Measurements from ENCODE around the gene PROM1. TPM values are rescaled to one million over a fixed set of nuclear protein-coding genes. Genes with fewer than 3 reads are reported as not detected.

The PROM1 gene
- total and polyA plus RNA-seq, 2 donors from 2014 or later, result 28.8 to 276 TPM

GRCh38 chr4:16018061-16018676 lies 65.7 kb downstream of the PROM1 start:
- H3K4me3 ChIP-seq (ENCODE audit: low read length in 3 of 3), result no peak overlapping the region
- TF ChIP-seq CTCF (IDR thresholded peaks at IDR 0.05; ENCODE audit: borderline replicate concordance, extremely low read depth, insufficient read depth), result no peak
- no peak overlapping the region for H3K9ac ChIP-seq (ENCODE audit: low read length in 3 of 3)
- no peak overlapping the region for H3K27ac ChIP-seq (ENCODE audit: low read depth in 2 of 2, low read length in 2 of 2)
- no peaks in the 10 kb centered on the region for H3K4me1 ChIP-seq (ENCODE audit: control insufficient read depth in 2 of 3, insufficient read depth in 2 of 3, low read depth in 1 of 3, low read length in 3 of 3)
- no peaks in the 10 kb centered on the region for H3K9me3 ChIP-seq (ENCODE audit: control insufficient read depth in 2 of 3, insufficient read depth in 1 of 3, low read length in 3 of 3)
- no peaks in the 10 kb centered on the region for H3K27me3 ChIP-seq (ENCODE audit: control insufficient read depth, insufficient read depth, low read length)
- FAIRE-seq, result no peak
- H3K36me3 ChIP-seq (ENCODE audit: control insufficient read depth in 2 of 3, insufficient read depth in 3 of 3, low read length in 3 of 3), result no peaks in the 10 kb centered on the region
- DNase-seq, result no peak
- intact Hi-C loops (cut with DNase I), result no loop called here

GRCh38 chr4:16016536-16016935 lies 67.3 kb downstream of the PROM1 start:
- DNase-seq (no peak), FAIRE-seq (no peak)
- Histone ChIP-seq H3K27me3 (ENCODE audit: control insufficient read depth, insufficient read depth, low read length) (no peaks in the 10 kb centered on the region), H3K4me1 (ENCODE audit: control insufficient read depth in 2 of 3, insufficient read depth in 2 of 3, low read depth in 1 of 3, low read length in 3 of 3) (no peaks in the 10 kb centered on the region), H3K4me3 (ENCODE audit: low read length in 3 of 3) (no peak overlapping the region), H3K9ac (ENCODE audit: low read length in 3 of 3) (no peak overlapping the region), H3K36me3 (ENCODE audit: control insufficient read depth in 2 of 3, insufficient read depth in 3 of 3, low read length in 3 of 3) (no peaks in the 10 kb centered on the region), H3K9me3 (ENCODE audit: control insufficient read depth in 2 of 3, insufficient read depth in 1 of 3, low read length in 3 of 3) (no peaks in the 10 kb centered on the region), H3K27ac (ENCODE audit: low read depth in 2 of 2, low read length in 2 of 2) (no peak overlapping the region)
- no peak for TF ChIP-seq CTCF (IDR thresholded peaks at IDR 0.05; ENCODE audit: borderline replicate concordance, extremely low read depth, insufficient read depth)
- intact Hi-C loops (cut with DNase I), result no loop called here

- DNase-seq (no peak), FAIRE-seq (no peak)
- Histone ChIP-seq H3K27ac (ENCODE audit: low read depth in 2 of 2, low read length in 2 of 2) (no peak overlapping the region), H3K36me3 (ENCODE audit: control insufficient read depth in 2 of 3, insufficient read depth in 3 of 3, low read length in 3 of 3) (peaks cover 0 to 3% (median 0%) of the 10 kb centered on the region in 3 donors), H3K4me1 (ENCODE audit: control insufficient read depth in 2 of 3, insufficient read depth in 2 of 3, low read depth in 1 of 3, low read length in 3 of 3) (no peaks in the 10 kb centered on the region), H3K9me3 (ENCODE audit: control insufficient read depth in 2 of 3, insufficient read depth in 1 of 3, low read length in 3 of 3) (no peaks in the 10 kb centered on the region), H3K4me3 (ENCODE audit: low read length in 3 of 3) (no peak overlapping the region), H3K27me3 (ENCODE audit: control insufficient read depth, insufficient read depth, low read length) (no peaks in the 10 kb centered on the region), H3K9ac (ENCODE audit: low read length in 3 of 3) (no peak overlapping the region)
- TF ChIP-seq CTCF (IDR thresholded peaks at IDR 0.05; ENCODE audit: borderline replicate concordance, extremely low read depth, insufficient read depth), result no peak
- intact Hi-C loops (cut with DNase I), result no loop called here
These were observed 72.7 kb downstream of the PROM1 start for GRCh38 chr4:16011173-16011572.

- Histone ChIP-seq H3K4me1 (ENCODE audit: control insufficient read depth in 2 of 3, insufficient read depth in 2 of 3, low read depth in 1 of 3, low read length in 3 of 3) (no peaks in the 10 kb centered on the region), H3K9ac (ENCODE audit: low read length in 3 of 3) (no peak overlapping the region), H3K4me3 (ENCODE audit: low read length in 3 of 3) (no peak overlapping the region), H3K9me3 (ENCODE audit: control insufficient read depth in 2 of 3, insufficient read depth in 1 of 3, low read length in 3 of 3) (no peaks in the 10 kb centered on the region), H3K27me3 (ENCODE audit: control insufficient read depth, insufficient read depth, low read length) (no peaks in the 10 kb centered on the region), H3K36me3 (ENCODE audit: control insufficient read depth in 2 of 3, insufficient read depth in 3 of 3, low read length in 3 of 3) (peaks cover 0 to 3% (median 0%) of the 10 kb centered on the region in 3 donors), H3K27ac (ENCODE audit: low read depth in 2 of 2, low read length in 2 of 2) (no peak overlapping the region)
- DNase-seq (no peak), FAIRE-seq (no peak)
- TF ChIP-seq CTCF (IDR thresholded peaks at IDR 0.05; ENCODE audit: borderline replicate concordance, extremely low read depth, insufficient read depth), result no peak
- intact Hi-C loops (cut with DNase I), result no loop called here
These were observed 74.7 kb downstream of the PROM1 start for GRCh38 chr4:16009153-16009552.

Data from kidney (tissue), 14 donors.